B cell (primary cell): ENCODE measurements around the gene RNF130. TPM values are rescaled to one million over a fixed set of nuclear protein-coding genes. Genes with fewer than 3 reads are reported as not detected.

ENCODE experiments used
- ATAC-seq: fragments of 200-7000 bp; cut with Tn5 transposase; one replicate; pipeline ENCODE4 v1.10.0; 2021; ENCODE audit warnings: low read depth, mild to moderate bottlenecking, moderate number of reproducible peaks, moderate library complexity
- CTCF ChIA-PET: fragments of 350-600 bp; sonication (Branson Sonifier 250); formaldehyde crosslinking; loops from one replicate; lab custom pipeline; 2021; ENCODE audit warnings: antibody characterized with exemption, inconsistent platforms; lab: Charles Lee
- POLR2A ChIA-PET: fragments of 350-600 bp; sonication (Branson Sonifier 250); formaldehyde crosslinking; loops from one replicate; lab custom pipeline; 2021; ENCODE audit warnings: antibody characterized with exemption; lab: Charles Lee
- DNase-seq: peaks from one replicate; pipeline ENCODE4 v3.0.0; 2013
- H2AFZ ChIP-seq: 2 replicates; pipeline ENCODE4 v1.6.1; 2012; ENCODE audit warnings: mild to moderate bottlenecking, low read depth, low read length; ENCODE audit not compliant: insufficient read depth, poor library complexity, severe bottlenecking
- H3K27ac ChIP-seq, 2 donors: 1 replicate in 1 of 2; 2 replicates in 1 of 2; pipeline ENCODE4 v1.5.1; 2012 to 2013; ENCODE audit warnings: low read length in 2 of 2, mild to moderate bottlenecking in 2 of 2, moderate library complexity in 1 of 2
- H3K27me3 ChIP-seq, 4 experiments: fragments of 200-600 bp in 1 of 4; sonication (generic) in 1 of 4; replicated peaks in 1 of 4; 1 replicate in 2 of 4; 2 replicates in 2 of 4; pipeline versions ENCODE4 v1.6.1 to v1.7.0; 2013 to 2016; ENCODE audit warnings: low read length in 3 of 4, mild to moderate bottlenecking in 2 of 4, mixed read lengths in 1 of 4, moderate library complexity in 1 of 4; ENCODE audit not compliant: insufficient read depth in 4 of 4, control insufficient read depth in 3 of 4; ENCODE audit errors: control extremely low read depth in 1 of 4
- H3K36me3 ChIP-seq, 2 experiments: replicated peaks in 1 of 2; 1 replicate in 1 of 2; 2 replicates in 1 of 2; pipeline versions ENCODE4 v1.6.1 to v1.7.1; 2013; ENCODE audit warnings: low read length in 1 of 2; ENCODE audit not compliant: insufficient read depth in 2 of 2, control insufficient read depth in 1 of 2; ENCODE audit errors: control extremely low read depth in 1 of 2, extremely low read depth in 1 of 2
- H3K4me1 ChIP-seq, 2 donors: fragments of 200-600 bp in 1 of 2; sonication (generic) in 1 of 2; 1 replicate in 1 of 2; 2 replicates in 1 of 2; pipeline versions ENCODE4 v1.5.1 to v1.6.1; 2013 to 2017; ENCODE audit warnings: low read length in 2 of 2; ENCODE audit not compliant: control insufficient read depth in 2 of 2, insufficient read depth in 2 of 2
- H3K4me2 ChIP-seq: replicated peaks from 2 replicates; pipeline ENCODE3; 2012; ENCODE audit warnings: mild to moderate bottlenecking, low read depth, low read length; ENCODE audit not compliant: poor library complexity, severe bottlenecking
- H3K4me3 ChIP-seq, 5 experiments: fragments of 200-600 bp in 1 of 5; sonication (generic) in 1 of 5; 1 replicate in 3 of 5; 2 replicates in 2 of 5; pipeline versions ENCODE4 v1.5.1 to v1.7.0; 2011 to 2016; ENCODE audit warnings: low read length in 4 of 5, mild to moderate bottlenecking in 4 of 5, low read depth in 2 of 5, control low read depth in 1 of 5, moderate library complexity in 1 of 5; ENCODE audit not compliant: insufficient read depth in 1 of 5; ENCODE audit errors: control extremely low read depth in 1 of 5, extremely low read depth in 1 of 5
- H3K79me2 ChIP-seq: fragments of 200-600 bp; sonication (generic); one replicate; pipeline ENCODE4 v1.6.0; 2016; ENCODE audit warnings: low read length; ENCODE audit not compliant: control insufficient read depth, insufficient read depth
- H3K9ac ChIP-seq: fragments of 200-600 bp; sonication (generic); 2 replicates; pipeline ENCODE4 v1.6.1; 2017; ENCODE audit warnings: mild to moderate bottlenecking, low read length, moderate library complexity
- H3K9me3 ChIP-seq, 3 donors: one replicate each; pipeline versions ENCODE4 v1.6.1 to v1.7.1; 2013; ENCODE audit warnings: low read length in 2 of 3; ENCODE audit not compliant: control insufficient read depth in 2 of 3, insufficient read depth in 1 of 3; ENCODE audit errors: control extremely low read depth in 1 of 3
- H4K20me1 ChIP-seq: 2 replicates; pipeline ENCODE4 v1.6.0; 2012; ENCODE audit warnings: mild to moderate bottlenecking, low read length; ENCODE audit not compliant: insufficient read depth, control insufficient read depth, poor library complexity, severe bottlenecking
- H3K27ac Mint-ChIP-seq: one replicate; pipeline ENCODE4 v1.8.0; 2021; ENCODE audit warnings: mixed read lengths
- H3K27me3 Mint-ChIP-seq: one replicate; pipeline ENCODE4 v1.8.0; 2021; ENCODE audit warnings: mixed read lengths
- H3K4me1 Mint-ChIP-seq: one replicate; pipeline ENCODE4 v1.8.0; 2021; ENCODE audit warnings: mixed read lengths
- H3K4me3 Mint-ChIP-seq: one replicate; pipeline ENCODE4 v1.8.0; 2021; ENCODE audit warnings: mixed read lengths
- H3K9me3 Mint-ChIP-seq: one replicate; pipeline ENCODE4 v1.8.0; 2022; ENCODE audit warnings: mixed read lengths; ENCODE audit not compliant: insufficient read depth
- EZH2 ChIP-seq: IDR thresholded peaks from 2 replicates; pipeline ENCODE4 v1.6.1; 2012; ENCODE audit warnings: borderline replicate concordance, low read depth, mild to moderate bottlenecking, moderate library complexity, low read length; ENCODE audit not compliant: insufficient read depth, poor library complexity, severe bottlenecking
- WGBS: methylation state at CpG from one replicate; pipeline ENCODE4 v1.1.5; 2013; ENCODE audit warnings: missing lambda C conversion rate; ENCODE audit not compliant: insufficient coverage; 5-methylcytosine and 5-hydroxymethylcytosine counted together
- intact Hi-C: fragments of 100-400 bp; cut with micrococcal nuclease; formaldehyde crosslinking; loops from one replicate; pipeline ENCODE4 v1.10.0; 2022
- polyA plus RNA-seq: library from polyadenylated mRNA; depleted of rRNA; stranded (reverse); fragments of >200 nt; gene quantifications from 2 replicates; pipeline ENCODE4 v1.2.3, GENCODE V29; 2012
- total RNA-seq, 2 donors: library from RNA; stranded (reverse); fragments of 120-200 nt in 1 of 2; gene quantifications; 1 replicate in 1 of 2; 2 replicates in 1 of 2; pipeline versions ENCODE4 v1.2.3 to v1.2.4, GENCODE V29; 2013 to 2022
- TF ChIP-seq, protein P1 (sequence below): fragments of 200-600 bp; IDR thresholded peaks from one replicate; pipeline ENCODE4 v1.8.0; 2022; ENCODE audit warnings: antibody characterized with exemption, mild to moderate bottlenecking

RNF130 gene
- total and polyA plus RNA-seq, 2 donors (not counting 1 experiment from before 2014, with no cell fraction given): 18.1 to 25.8 TPM

GRCh38 chr5:180035206-180035931, 36.2 kb downstream of the RNF130 start:
- H3K9me3 Mint-ChIP-seq: peaks cover 9% of the 10 kb centered on the region
- Histone ChIP-seq H3K79me2 (no peaks in the 10 kb centered on the region), H3K36me3 (no peaks in the 10 kb centered on the region), H3K27me3 (no peaks in the 10 kb centered on the region), H4K20me1 (no peaks in the 10 kb centered on the region), H3K9me3 (peaks cover 0 to 8% (median 7%) of the 10 kb centered on the region in 3 donors), H3K4me2 (no peak overlapping the region), H3K4me1 (no peaks in the 10 kb centered on the region), H3K27ac (no peak overlapping the region), H3K4me3 (no peak overlapping the region), H2AFZ (no peak overlapping the region), H3K9ac (no peak overlapping the region)
- DNase-seq (no peak), ATAC-seq (no peak)
- H3K4me3 Mint-ChIP-seq: no peak overlapping the region
- CTCF ChIA-PET: no interaction called here
- TF ChIP-seq EZH2: no peak
- TF ChIP-seq, protein P1, sequence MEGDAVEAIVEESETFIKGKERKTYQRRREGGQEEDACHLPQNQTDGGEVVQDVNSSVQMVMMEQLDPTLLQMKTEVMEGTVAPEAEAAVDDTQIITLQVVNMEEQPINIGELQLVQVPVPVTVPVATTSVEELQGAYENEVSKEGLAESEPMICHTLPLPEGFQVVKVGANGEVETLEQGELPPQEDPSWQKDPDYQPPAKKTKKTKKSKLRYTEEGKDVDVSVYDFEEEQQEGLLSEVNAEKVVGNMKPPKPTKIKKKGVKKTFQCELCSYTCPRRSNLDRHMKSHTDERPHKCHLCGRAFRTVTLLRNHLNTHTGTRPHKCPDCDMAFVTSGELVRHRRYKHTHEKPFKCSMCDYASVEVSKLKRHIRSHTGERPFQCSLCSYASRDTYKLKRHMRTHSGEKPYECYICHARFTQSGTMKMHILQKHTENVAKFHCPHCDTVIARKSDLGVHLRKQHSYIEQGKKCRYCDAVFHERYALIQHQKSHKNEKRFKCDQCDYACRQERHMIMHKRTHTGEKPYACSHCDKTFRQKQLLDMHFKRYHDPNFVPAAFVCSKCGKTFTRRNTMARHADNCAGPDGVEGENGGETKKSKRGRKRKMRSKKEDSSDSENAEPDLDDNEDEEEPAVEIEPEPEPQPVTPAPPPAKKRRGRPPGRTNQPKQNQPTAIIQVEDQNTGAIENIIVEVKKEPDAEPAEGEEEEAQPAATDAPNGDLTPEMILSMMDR: no peak
- WGBS: no CpG with 5 or more reads among the region's 5 CpGs
- no peak overlapping the region for H3K27ac Mint-ChIP-seq
- POLR2A ChIA-PET: no interaction called here
- H3K4me1 Mint-ChIP-seq: no peaks in the 10 kb centered on the region
- intact Hi-C loops: no loop called here
- H3K27me3 Mint-ChIP-seq: no peaks in the 10 kb centered on the region

DNA sequence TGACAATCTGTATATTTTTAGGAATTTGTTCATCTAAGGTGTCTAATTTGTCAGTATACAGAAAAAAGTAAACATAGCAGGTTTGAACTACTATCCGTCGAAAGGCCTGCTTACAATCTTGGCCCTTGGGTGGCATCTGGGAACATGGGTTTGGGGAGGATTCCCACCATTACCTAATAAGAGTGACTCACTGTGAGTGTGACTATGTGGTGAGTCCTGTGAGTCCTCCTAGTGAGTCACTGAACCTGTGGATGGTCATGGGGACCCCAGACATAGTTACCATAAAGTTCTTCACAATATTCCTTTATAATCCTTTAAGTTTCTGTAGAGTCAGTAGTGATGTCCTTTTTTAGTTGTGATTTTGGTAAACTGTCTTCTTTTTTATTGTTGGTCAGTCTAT, 37.0 kb downstream of the RNF130 start:
- H3K27me3 Mint-ChIP-seq: no peaks in the 10 kb centered on the region
- TF ChIP-seq, protein P1: no peak
- no peak for TF ChIP-seq EZH2
- no peaks in the 10 kb centered on the region for H3K4me1 Mint-ChIP-seq
- Histone ChIP-seq H4K20me1 (no peaks in the 10 kb centered on the region), H3K4me3 (no peak overlapping the region), H3K4me2 (no peak overlapping the region), H3K27ac (no peak overlapping the region), H3K27me3 (no peaks in the 10 kb centered on the region), H3K79me2 (no peaks in the 10 kb centered on the region), H3K9ac (no peak overlapping the region), H3K36me3 (no peaks in the 10 kb centered on the region), H3K9me3 (peaks cover 0 to 8% (median 7%) of the 10 kb centered on the region in 3 donors), H3K4me1 (no peaks in the 10 kb centered on the region), H2AFZ (no peak overlapping the region)
- intact Hi-C loops: no loop called here
- WGBS: no CpG with 5 or more reads among the region's 2 CpGs
- ChIA-PET CTCF (no interaction called here), POLR2A (no interaction called here)
- DNase-seq (no peak), ATAC-seq (no peak)
- H3K9me3 Mint-ChIP-seq: peaks cover 9% of the 10 kb centered on the region
- no peak overlapping the region for H3K4me3 Mint-ChIP-seq
- no peak overlapping the region for H3K27ac Mint-ChIP-seq
